Measurements from ENCODE around the gene MYO16. TPM values are rescaled to one million over a fixed set of nuclear protein-coding genes. Genes with fewer than 3 reads are reported as not detected.

Gene MYO16
- total RNA-seq, 1 donor from 2014 or later: 22.0 TPM

- H3K27ac Mint-ChIP-seq (ENCODE audit: unreplicated experiment): no peak overlapping the region
- no peak for TF ChIP-seq CTCF (IDR thresholded peaks at IDR 0.05; ENCODE audit: partially characterized antibody, unreplicated experiment)
- H3K36me3 Mint-ChIP-seq (ENCODE audit: unreplicated experiment): peaks cover 5% of the 10 kb centered on the region
- no peak for DNase-seq
- H3K4me1 Mint-ChIP-seq (ENCODE audit: low read depth, unreplicated experiment): no peaks in the 10 kb centered on the region
- H3K27me3 Mint-ChIP-seq (ENCODE audit: unreplicated experiment): peaks cover 4% of the 10 kb centered on the region
- no peaks in the 10 kb centered on the region for H3K9me3 Mint-ChIP-seq (ENCODE audit: unreplicated experiment)
- H3K4me3 Mint-ChIP-seq (ENCODE audit: unreplicated experiment): no peak overlapping the region
Observed at GRCh38 chr13:108957369-108958012, 328.1 kb downstream of the MYO16 start.

- no peaks in the 10 kb centered on the region for H3K9me3 Mint-ChIP-seq (ENCODE audit: unreplicated experiment)
- no peak overlapping the region for H3K27ac Mint-ChIP-seq (ENCODE audit: unreplicated experiment)
- H3K4me3 Mint-ChIP-seq (ENCODE audit: unreplicated experiment): no peak overlapping the region
- H3K4me1 Mint-ChIP-seq (ENCODE audit: low read depth, unreplicated experiment): no peaks in the 10 kb centered on the region
- no peak for DNase-seq
- H3K36me3 Mint-ChIP-seq (ENCODE audit: unreplicated experiment): peaks cover 5% of the 10 kb centered on the region
- no peak for TF ChIP-seq CTCF (IDR thresholded peaks at IDR 0.05; ENCODE audit: partially characterized antibody, unreplicated experiment)
- H3K27me3 Mint-ChIP-seq (ENCODE audit: unreplicated experiment): peaks cover 4% of the 10 kb centered on the region
Observed at GRCh38 chr13:108958013-108958376, 328.6 kb downstream of the MYO16 start.

- H3K36me3 Mint-ChIP-seq (ENCODE audit: unreplicated experiment): peaks cover 5% of the 10 kb centered on the region
- H3K9me3 Mint-ChIP-seq (ENCODE audit: unreplicated experiment): no peaks in the 10 kb centered on the region
- H3K4me1 Mint-ChIP-seq (ENCODE audit: low read depth, unreplicated experiment): no peaks in the 10 kb centered on the region
- peaks cover 4% of the 10 kb centered on the region for H3K27me3 Mint-ChIP-seq (ENCODE audit: unreplicated experiment)
- no peak for DNase-seq
- H3K27ac Mint-ChIP-seq (ENCODE audit: unreplicated experiment): no peak overlapping the region
- TF ChIP-seq CTCF (IDR thresholded peaks at IDR 0.05; ENCODE audit: partially characterized antibody, unreplicated experiment): no peak
- H3K4me3 Mint-ChIP-seq (ENCODE audit: unreplicated experiment): no peak overlapping the region
Observed at GRCh38 chr13:108959234-108959633, 329.8 kb downstream of the MYO16 start.

GRCh38 chr13:108960006-108960405 is 330.6 kb downstream of the MYO16 start:
- Mint-ChIP-seq H3K9me3 (ENCODE audit: unreplicated experiment) (no peaks in the 10 kb centered on the region), H3K27ac (ENCODE audit: unreplicated experiment) (no peak overlapping the region), H3K36me3 (ENCODE audit: unreplicated experiment) (peaks cover 3% of the 10 kb centered on the region), H3K4me3 (ENCODE audit: unreplicated experiment) (no peak overlapping the region), H3K27me3 (ENCODE audit: unreplicated experiment) (peaks cover 4% of the 10 kb centered on the region), H3K4me1 (ENCODE audit: low read depth, unreplicated experiment) (no peaks in the 10 kb centered on the region)
- no peak for DNase-seq
- TF ChIP-seq CTCF (IDR thresholded peaks at IDR 0.05; ENCODE audit: partially characterized antibody, unreplicated experiment): no peak

GRCh38 chr13:108961542-108962125 is 332.2 kb downstream of the MYO16 start:
- peaks cover 4% of the 10 kb centered on the region for H3K27me3 Mint-ChIP-seq (ENCODE audit: unreplicated experiment)
- H3K36me3 Mint-ChIP-seq (ENCODE audit: unreplicated experiment): no peaks in the 10 kb centered on the region
- TF ChIP-seq CTCF (IDR thresholded peaks at IDR 0.05; ENCODE audit: partially characterized antibody, unreplicated experiment): peak; percentile 94
- H3K27ac Mint-ChIP-seq (ENCODE audit: unreplicated experiment): no peak overlapping the region
- no peaks in the 10 kb centered on the region for H3K9me3 Mint-ChIP-seq (ENCODE audit: unreplicated experiment)
- DNase-seq: no peak
- H3K4me3 Mint-ChIP-seq (ENCODE audit: unreplicated experiment): no peak overlapping the region
- H3K4me1 Mint-ChIP-seq (ENCODE audit: low read depth, unreplicated experiment): no peaks in the 10 kb centered on the region
